ENCODE data around the gene RTEL1. TPM values are rescaled to one million over a fixed set of nuclear protein-coding genes. Genes with fewer than 3 reads are reported as not detected.
A peak's percentile ranks its signal among the peaks of the same experiment; 100 is the strongest.

RTEL1 gene
- total and polyA plus RNA-seq, 2 donors (not counting 1 experiment from before 2014, with no cell fraction given), result 15.1 to 32.6 TPM

GRCh38 chr20:63626424-63627128 is 31.5 kb upstream of the RTEL1 start, which contains the start of gene GMEB2:
Gene GMEB2 (minus strand): TSS chr20:63627101. CDS start chr20:63619397, 7,704 bp downstream.
- Histone ChIP-seq H3K27me3 (replicated peaks in 1 of 4; ENCODE audit: control extremely low read depth in 1 of 4, control insufficient read depth in 3 of 4, insufficient read depth in 4 of 4, low read length in 3 of 4) (no peaks in the 10 kb centered on the region), H3K79me2 (ENCODE audit: control insufficient read depth, insufficient read depth, low read length) (peaks cover 69% of the 10 kb centered on the region), H3K4me3 (ENCODE audit: control extremely low read depth in 1 of 5, extremely low read depth in 1 of 5, insufficient read depth in 1 of 5, low read depth in 2 of 5, low read length in 4 of 5) (peak within 1 kb of the TSS; percentile 64 to 90 (median 87)), H2AFZ (ENCODE audit: insufficient read depth, low read depth, low read length, poor library complexity, severe bottlenecking) (peak within 1 kb of the TSS; percentile 83), H3K4me2 (replicated peaks; ENCODE audit: low read depth, low read length, poor library complexity, severe bottlenecking) (peak within 1 kb of the TSS; percentile 97), H3K27ac (ENCODE audit: low read length in 2 of 2) (peak within 1 kb of the TSS; percentile 75 to 96), H3K9ac (ENCODE audit: low read length) (peak within 1 kb of the TSS; percentile 90), H3K9me3 (ENCODE audit: control extremely low read depth in 1 of 3, control insufficient read depth in 2 of 3, insufficient read depth in 1 of 3, low read length in 2 of 3) (no peaks in the 10 kb centered on the region), H4K20me1 (ENCODE audit: control insufficient read depth, insufficient read depth, low read length, poor library complexity, severe bottlenecking) (peaks cover 6% of the 10 kb centered on the region), H3K36me3 (replicated peaks in 1 of 2; ENCODE audit: control extremely low read depth in 1 of 2, control insufficient read depth in 1 of 2, extremely low read depth in 1 of 2, insufficient read depth in 2 of 2, low read length in 1 of 2) (peaks cover 0 to 12% of the 10 kb centered on the region in 2 experiments), H3K4me1 (ENCODE audit: control insufficient read depth in 2 of 2, insufficient read depth in 2 of 2, low read length in 2 of 2) (peaks cover 30 to 42% of the 10 kb centered on the region in 2 donors)
- H3K4me1 Mint-ChIP-seq, result peaks cover 34% of the 10 kb centered on the region
- intact Hi-C loops (cut with micrococcal nuclease), result loop anchor here (1.0 to 2.0 kb wide), 5 partner anchors 9 to 270 kb away; partner anchors contain the start of genes PPDPF and RTEL1
- peak within 1 kb of the TSS; percentile 95 for H3K4me3 Mint-ChIP-seq
- no peak for TF ChIP-seq EZH2 (IDR thresholded peaks at IDR 0.05; ENCODE audit: borderline replicate concordance, insufficient read depth, low read depth, low read length, poor library complexity, severe bottlenecking)
- no peaks in the 10 kb centered on the region for H3K9me3 Mint-ChIP-seq (ENCODE audit: insufficient read depth)
- DNase-seq, result no peak
- under 1% methylated on average over 109 of the region's 114 CpGs for WGBS (ENCODE audit: insufficient coverage)
- H3K27ac Mint-ChIP-seq, result peak within 1 kb of the TSS; percentile 95
- ChIA-PET CTCF (interaction anchor here (1.0 to 2.6 kb wide), 6 partner anchors 8 to 32 kb away, joined by 3 to 20 read pairs (median 4); partner anchors contain the start of gene RTEL1), POLR2A (interaction anchor here (0.6 to 2.8 kb wide), 16 partner anchors 9 to 276 kb away, joined by 3 to 92 read pairs (median 5); partner anchors contain the start of genes ARFRP1, LIME1, PPDPF and RTEL1)
- no peaks in the 10 kb centered on the region for H3K27me3 Mint-ChIP-seq
- ATAC-seq (ENCODE audit: low read depth), result peak; percentile 62

DNA sequence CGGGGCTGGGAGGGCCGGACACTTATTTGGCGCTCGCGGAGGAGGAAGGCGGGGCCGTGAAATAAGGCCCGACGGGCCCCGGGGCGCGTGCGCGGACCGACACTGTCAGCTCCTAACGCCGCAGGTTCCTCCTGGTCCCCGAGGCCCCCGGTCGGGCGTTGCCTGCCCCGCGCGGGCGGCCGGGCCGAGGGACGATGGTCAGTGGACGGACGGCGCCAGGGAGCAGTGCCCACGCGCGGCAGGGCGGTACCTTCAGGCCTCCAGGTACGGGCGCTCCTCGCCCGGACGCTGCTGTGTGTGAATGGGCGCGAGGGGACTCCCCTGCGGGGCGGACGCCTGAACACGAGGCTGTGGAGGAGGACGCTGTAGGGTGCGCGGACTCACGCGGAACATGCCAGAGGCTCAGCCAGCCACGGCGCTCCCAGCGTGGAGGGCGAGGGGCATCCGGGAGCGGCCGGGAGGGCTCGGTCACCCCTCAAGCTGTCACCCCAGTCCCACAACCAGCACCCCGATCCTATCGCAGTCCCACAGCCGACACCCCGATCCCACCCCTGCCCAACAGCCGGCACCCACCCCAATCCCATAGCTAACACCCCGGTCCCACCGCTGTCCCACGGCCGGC is 30.9 kb upstream of the RTEL1 start:
- H3K9me3 Mint-ChIP-seq (ENCODE audit: insufficient read depth), result no peaks in the 10 kb centered on the region
- intact Hi-C loops (cut with micrococcal nuclease), result loop anchor here (1.0 to 2.0 kb wide), 4 partner anchors 8 to 270 kb away; partner anchors contain the start of gene RTEL1

More for the DNA sequence above, 30.9 kb upstream of the RTEL1 start:
- H3K4me3 Mint-ChIP-seq, result peak overlapping the region; percentile 95
- Histone ChIP-seq H3K27me3 (replicated peaks in 1 of 4; ENCODE audit: control extremely low read depth in 1 of 4, control insufficient read depth in 3 of 4, insufficient read depth in 4 of 4, low read length in 3 of 4) (no peaks in the 10 kb centered on the region), H4K20me1 (ENCODE audit: control insufficient read depth, insufficient read depth, low read length, poor library complexity, severe bottlenecking) (peaks cover under 1% of the 10 kb centered on the region), H2AFZ (ENCODE audit: insufficient read depth, low read depth, low read length, poor library complexity, severe bottlenecking) (peak overlapping the region; percentile 83), H3K36me3 (replicated peaks in 1 of 2; ENCODE audit: control extremely low read depth in 1 of 2, control insufficient read depth in 1 of 2, extremely low read depth in 1 of 2, insufficient read depth in 2 of 2, low read length in 1 of 2) (peaks cover 0 to 12% of the 10 kb centered on the region in 2 experiments), H3K79me2 (ENCODE audit: control insufficient read depth, insufficient read depth, low read length) (peaks cover 65% of the 10 kb centered on the region), H3K4me1 (ENCODE audit: control insufficient read depth in 2 of 2, insufficient read depth in 2 of 2, low read length in 2 of 2) (peaks cover 33 to 47% of the 10 kb centered on the region in 2 donors), H3K4me2 (replicated peaks; ENCODE audit: low read depth, low read length, poor library complexity, severe bottlenecking) (peak overlapping the region; percentile 97), H3K4me3 (ENCODE audit: control extremely low read depth in 1 of 5, extremely low read depth in 1 of 5, insufficient read depth in 1 of 5, low read depth in 2 of 5, low read length in 4 of 5) (peak overlapping the region; percentile 38 to 90 (median 87)), H3K27ac (ENCODE audit: low read length in 2 of 2) (peak overlapping the region; percentile 75 to 84), H3K9ac (ENCODE audit: low read length) (peak overlapping the region; percentile 79), H3K9me3 (ENCODE audit: control extremely low read depth in 1 of 3, control insufficient read depth in 2 of 3, insufficient read depth in 1 of 3, low read length in 2 of 3) (no peaks in the 10 kb centered on the region)
- CTCF ChIA-PET, result interaction anchor here (1.0 to 1.7 kb wide), 5 partner anchors 8 to 31 kb away, joined by 3 to 20 read pairs (median 4); partner anchors contain the start of gene RTEL1
- DNase-seq (peak; percentile 98), ATAC-seq (ENCODE audit: low read depth) (peak; percentile 78)
- no peaks in the 10 kb centered on the region for H3K27me3 Mint-ChIP-seq
- H3K27ac Mint-ChIP-seq, result peak overlapping the region; percentile 93
- POLR2A ChIA-PET, result interaction anchor here (0.6 to 2.8 kb wide), 15 partner anchors 8 to 275 kb away, joined by 3 to 92 read pairs (median 6); partner anchors contain the start of genes ARFRP1, LIME1, PPDPF and RTEL1
- WGBS (ENCODE audit: insufficient coverage), result under 1% methylated on average over 68 of the region's 68 CpGs
- peaks cover 37% of the 10 kb centered on the region for H3K4me1 Mint-ChIP-seq
- TF ChIP-seq CTCF (IDR thresholded peaks at IDR 0.05) (no peak), EZH2 (IDR thresholded peaks at IDR 0.05; ENCODE audit: borderline replicate concordance, insufficient read depth, low read depth, low read length, poor library complexity, severe bottlenecking) (no peak)
